GM13977 (cell line): ENCODE data around the gene ZNF329.
"Not testable (repeated sequence)": the region's sequence is repeated elsewhere in the genome, so short reads cannot be mapped to it uniquely, and the experiment has no call there.

Source experiments
- DNase-seq: peaks from one replicate; pipeline ENCODE4 v3.0.0; 2012; ENCODE audit warnings: low spot score
- in situ Hi-C: fragments of 300-500 bp; cut with MboI; formaldehyde crosslinking; loops from one replicate; pipeline ENCODE4 v1.12.0; 2022; ENCODE audit warnings: low sequenced_read_pairs, low pct_unique_long_range_greater_than_20kb, mixed read lengths, inconsistent platforms; ENCODE audit not compliant: unreplicated experiment
- TF ChIP-seq, protein P1 (sequence below): IDR thresholded peaks from 2 replicates; pipeline ENCODE4 v1.5.1; 2012; ENCODE audit warnings: mild to moderate bottlenecking, control low read depth; ENCODE audit not compliant: insufficient read depth; ENCODE audit errors: extremely low read depth, missing control alignments

The ZNF329 gene

DNA sequence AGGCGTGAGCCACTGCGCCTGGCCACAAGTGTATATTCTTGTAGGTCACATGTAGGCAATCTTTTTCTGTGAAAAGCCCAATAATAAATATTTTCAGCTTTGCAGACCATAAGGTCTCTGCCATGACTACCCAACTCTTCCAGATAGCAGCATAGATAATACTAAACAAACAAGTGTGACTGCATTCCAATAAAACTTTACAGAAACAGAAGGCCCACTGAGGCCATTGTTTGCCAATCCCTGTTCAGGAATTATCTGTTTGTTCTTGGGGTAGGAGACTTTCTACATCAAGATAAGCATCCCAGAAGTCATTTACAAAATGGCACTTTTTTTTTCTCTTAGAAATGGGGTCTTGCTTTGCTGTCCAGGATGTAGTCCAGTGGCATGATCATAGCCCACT is 2.8 kb upstream of the ZNF329 start:
- in situ Hi-C loops: no loop called here
- TF ChIP-seq, protein P1, sequence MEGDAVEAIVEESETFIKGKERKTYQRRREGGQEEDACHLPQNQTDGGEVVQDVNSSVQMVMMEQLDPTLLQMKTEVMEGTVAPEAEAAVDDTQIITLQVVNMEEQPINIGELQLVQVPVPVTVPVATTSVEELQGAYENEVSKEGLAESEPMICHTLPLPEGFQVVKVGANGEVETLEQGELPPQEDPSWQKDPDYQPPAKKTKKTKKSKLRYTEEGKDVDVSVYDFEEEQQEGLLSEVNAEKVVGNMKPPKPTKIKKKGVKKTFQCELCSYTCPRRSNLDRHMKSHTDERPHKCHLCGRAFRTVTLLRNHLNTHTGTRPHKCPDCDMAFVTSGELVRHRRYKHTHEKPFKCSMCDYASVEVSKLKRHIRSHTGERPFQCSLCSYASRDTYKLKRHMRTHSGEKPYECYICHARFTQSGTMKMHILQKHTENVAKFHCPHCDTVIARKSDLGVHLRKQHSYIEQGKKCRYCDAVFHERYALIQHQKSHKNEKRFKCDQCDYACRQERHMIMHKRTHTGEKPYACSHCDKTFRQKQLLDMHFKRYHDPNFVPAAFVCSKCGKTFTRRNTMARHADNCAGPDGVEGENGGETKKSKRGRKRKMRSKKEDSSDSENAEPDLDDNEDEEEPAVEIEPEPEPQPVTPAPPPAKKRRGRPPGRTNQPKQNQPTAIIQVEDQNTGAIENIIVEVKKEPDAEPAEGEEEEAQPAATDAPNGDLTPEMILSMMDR: no peak
- DNase-seq: no peak

DNA sequence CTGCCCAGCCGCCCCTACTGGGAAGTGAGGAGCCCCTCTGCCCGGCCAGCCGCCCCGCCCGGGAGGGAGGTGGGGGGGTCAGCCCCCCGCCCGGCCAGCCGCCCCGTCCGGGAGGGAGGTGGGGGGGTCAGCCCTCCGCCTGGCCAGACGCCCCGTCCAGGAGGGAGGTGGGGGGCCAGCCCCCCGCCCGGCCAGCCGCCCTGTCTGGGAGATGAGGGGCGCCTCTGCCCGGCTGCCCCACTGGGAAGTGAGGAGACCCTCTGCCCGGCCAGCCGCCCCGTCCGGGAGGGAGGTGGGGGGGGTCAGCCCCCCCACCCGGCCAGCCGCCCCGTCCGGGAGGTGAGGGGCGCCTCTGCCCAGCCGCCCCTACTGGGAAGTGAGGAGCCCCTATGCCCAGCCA is 3.1 kb downstream of the ZNF329 start:
- DNase-seq, in situ Hi-C loops: not testable (repeated sequence)

DNA sequence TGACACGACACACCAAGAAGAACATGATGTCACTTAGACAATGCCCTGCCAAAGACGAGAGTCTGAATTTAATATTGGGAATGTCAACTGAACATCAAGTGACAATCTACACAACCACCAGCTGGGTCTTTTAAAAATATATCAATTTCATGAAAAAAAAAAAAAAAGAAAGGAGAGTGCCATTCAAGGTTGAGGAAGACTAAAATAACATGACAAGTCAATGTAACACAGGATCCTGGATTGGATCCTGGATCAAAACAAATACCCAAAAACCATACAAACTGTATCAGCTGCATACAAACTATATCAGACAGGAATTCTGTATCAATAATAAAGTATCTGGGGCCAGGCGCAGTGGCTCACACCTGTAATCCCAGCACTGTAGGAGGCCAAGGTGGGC is 4.7 kb downstream of the ZNF329 start:
- in situ Hi-C loops: no loop called here
- DNase-seq: no peak
- TF ChIP-seq, protein P1: no peak

DNA sequence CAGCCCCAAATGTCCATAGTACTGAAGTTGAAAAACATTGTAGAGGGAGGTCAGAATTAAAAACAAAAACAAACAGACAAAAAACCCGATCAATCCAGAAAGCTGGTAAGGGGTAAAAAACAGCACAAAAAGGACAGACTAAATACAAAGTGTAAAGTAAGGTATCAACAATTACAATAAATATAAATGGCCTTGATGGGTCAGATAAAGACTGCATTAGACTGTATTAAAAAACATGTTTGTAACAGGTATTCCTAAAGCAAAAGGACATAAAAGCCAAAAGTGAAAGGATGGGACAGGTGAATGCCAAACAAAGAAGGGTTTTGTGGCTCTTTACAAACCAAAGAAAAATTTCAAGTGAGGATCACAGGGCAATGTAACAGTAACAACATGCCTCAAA is 16.3 kb downstream of the ZNF329 start:
- in situ Hi-C loops: no loop called here
- TF ChIP-seq, protein P1: no peak
- DNase-seq: no peak

DNA sequence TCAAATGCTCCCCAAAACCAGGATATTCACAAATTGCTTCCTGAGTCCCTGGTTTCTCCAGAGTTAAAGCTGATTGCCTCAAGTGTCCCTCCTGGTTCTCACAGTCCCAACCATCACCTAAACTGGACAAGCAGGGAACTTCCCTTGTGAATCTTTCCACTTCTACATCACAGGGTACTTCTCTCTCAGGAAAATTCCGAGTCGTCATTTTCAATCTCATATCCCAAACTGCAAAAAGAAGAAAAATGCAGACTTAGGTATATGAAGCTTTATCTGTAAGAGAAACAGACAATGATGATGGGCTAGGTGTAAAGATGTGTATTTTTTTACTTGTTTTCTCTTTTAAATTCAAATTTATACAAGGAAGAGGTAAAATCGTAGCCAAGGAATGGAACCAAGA is 21.3 kb downstream of the ZNF329 start:
- TF ChIP-seq, protein P1: no peak
- no peak for DNase-seq
- in situ Hi-C loops: no loop called here

DNA sequence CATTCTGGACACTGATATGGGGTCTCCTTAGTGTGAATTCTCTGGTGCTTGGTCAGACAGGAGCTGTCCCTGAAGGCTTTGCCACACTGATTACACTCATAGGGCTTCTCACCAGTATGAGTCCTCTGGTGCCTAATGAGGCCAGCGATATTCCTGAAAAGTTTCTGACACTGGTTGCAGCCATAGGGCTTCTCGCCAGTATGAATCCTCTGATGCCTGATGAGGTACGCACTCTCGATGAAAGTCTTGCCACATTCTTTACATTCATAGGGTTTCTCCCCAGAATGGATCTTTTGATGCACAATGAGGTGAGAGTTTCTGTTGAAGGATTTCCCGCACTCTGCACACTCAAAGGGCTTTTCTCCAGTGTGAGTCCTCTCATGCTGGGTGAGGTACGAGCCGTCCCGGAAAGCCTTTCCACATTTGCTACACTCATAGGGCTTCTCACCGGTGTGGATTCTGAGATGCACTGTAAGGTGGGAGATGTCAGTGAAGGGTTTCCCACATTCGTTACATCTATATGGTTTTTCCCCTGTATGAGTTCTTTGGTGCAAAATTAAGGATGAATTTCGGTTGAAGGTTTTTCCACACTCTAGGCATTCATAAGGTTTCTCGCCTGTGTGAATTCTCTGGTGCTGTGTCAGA is 22.4 kb downstream of the ZNF329 start:
- in situ Hi-C loops: no loop called here

DNA sequence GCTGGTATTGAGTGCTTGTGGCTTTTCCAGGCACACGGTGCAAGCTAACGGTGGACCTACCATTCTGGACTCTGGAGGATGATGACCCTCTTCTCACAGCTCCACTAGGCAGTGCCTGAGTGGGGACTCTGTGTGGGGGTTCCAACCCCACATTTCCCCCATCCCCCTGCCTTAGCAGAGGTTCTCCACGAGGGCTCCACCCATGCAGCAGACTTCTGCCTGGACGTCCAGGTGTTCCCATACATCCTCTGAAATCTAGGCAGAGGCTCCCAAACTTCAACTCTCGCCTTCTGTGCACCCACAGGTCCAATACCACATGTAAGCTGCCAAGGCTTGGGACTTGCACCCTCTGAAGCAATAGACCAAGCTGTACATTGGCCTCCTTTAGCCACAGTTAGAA is 27.2 kb downstream of the ZNF329 start:
- DNase-seq: no peak
- TF ChIP-seq, protein P1: no peak
- in situ Hi-C loops: no loop called here

More for the DNA sequence above, 22.4 kb downstream of the ZNF329 start:
- TF ChIP-seq, protein P1: no peak
- no peak for DNase-seq
